A673 (cell line): ENCODE data around the gene NTF3. TPM values are rescaled to one million over a fixed set of nuclear protein-coding genes. Genes with fewer than 3 reads are reported as not detected.

Source experiments
- BruUV-seq: library from RNA; stranded (reverse); fragments of 400-500 nt; replicated peaks from 2 replicates; lab custom pipeline; 2021; lab: Mats Ljungman, UMichigan
- CTCF ChIA-PET: fragments of 300-600 bp; sonication (Branson Sonifier 250); formaldehyde crosslinking; loops from one replicate; lab custom pipeline; 2022; ENCODE audit warnings: antibody characterized with exemption; lab: Charles Lee
- POLR2A ChIA-PET: fragments of 300-600 bp; sonication (Branson Sonifier 250); formaldehyde crosslinking; loops from one replicate; lab custom pipeline; 2022; ENCODE audit warnings: antibody characterized with exemption; ENCODE audit not compliant: low non-redundant PET; lab: Charles Lee
- DNase-seq: peaks from one replicate; pipeline ENCODE4 v3.0.0-alpha.2; 2015; ENCODE audit warnings: low spot score
- H3K27ac ChIP-seq: fragments of 200-600 bp; sonication (generic); 2 replicates; pipeline ENCODE4 v1.5.1; 2016; ENCODE audit warnings: mixed run types, low read depth, mild to moderate bottlenecking, mixed read lengths, antibody characterized with exemption, low read length; ENCODE audit not compliant: poor library complexity, severe bottlenecking
- H3K27me3 ChIP-seq: fragments of 200-600 bp; sonication (generic); replicated peaks from 2 replicates; pipeline ENCODE4 v1.6.1; 2017; ENCODE audit warnings: mixed run types, low read depth, mild to moderate bottlenecking, mixed read lengths, antibody characterized with exemption, low read length; ENCODE audit not compliant: insufficient read depth, poor library complexity
- H3K36me3 ChIP-seq: fragments of 200-600 bp; sonication (generic); 2 replicates; pipeline ENCODE4 v1.6.1; 2016; ENCODE audit warnings: mixed run types, mild to moderate bottlenecking, mixed read lengths, antibody characterized with exemption, low read length; ENCODE audit not compliant: insufficient read depth, poor library complexity, severe bottlenecking
- H3K4me1 ChIP-seq: fragments of 200-600 bp; sonication (generic); 2 replicates; pipeline ENCODE4 v1.6.1; 2017; ENCODE audit warnings: mixed run types, mild to moderate bottlenecking, mixed read lengths, antibody characterized with exemption, low read length; ENCODE audit not compliant: insufficient read depth, poor library complexity, severe bottlenecking
- H3K4me3 ChIP-seq: fragments of 200-600 bp; sonication (generic); 2 replicates; pipeline ENCODE4 v1.5.1; 2016; ENCODE audit warnings: low read depth, mixed run types, mild to moderate bottlenecking, mixed read lengths, low read length; ENCODE audit not compliant: poor library complexity, severe bottlenecking
- H3K9me3 ChIP-seq: fragments of 200-600 bp; sonication (generic); 2 replicates; pipeline ENCODE4 v1.6.1; 2016; ENCODE audit warnings: mixed run types, low read depth, mild to moderate bottlenecking, mixed read lengths, antibody characterized with exemption, low read length; ENCODE audit not compliant: poor library complexity, severe bottlenecking
- CTCF ChIP-seq: fragments of 300-800, 200-600 bp; sonication (generic); conservative IDR thresholded peaks from 2 replicates; pipeline ENCODE4 v1.5.1; 2017; ENCODE audit warnings: low read depth, mild to moderate bottlenecking, antibody characterized with exemption, low read length, moderate library complexity, mixed read lengths
- EZH2 ChIP-seq: fragments of 200-600 bp; sonication (generic); IDR thresholded peaks from 2 replicates; pipeline ENCODE4 v1.6.1; 2017; ENCODE audit warnings: borderline replicate concordance, low read depth, mild to moderate bottlenecking, mixed read lengths, antibody characterized with exemption, low read length; ENCODE audit not compliant: poor library complexity, severe bottlenecking
- intact Hi-C: fragments of 100-400 bp; cut with micrococcal nuclease; formaldehyde crosslinking; loops from one replicate; pipeline ENCODE4 v1.10.0; 2022; ENCODE audit not compliant: unreplicated experiment
- total RNA-seq: library from RNA; stranded (reverse); gene quantifications from 2 replicates; pipeline ENCODE4 v1.2.3, GENCODE V29; 2021

Gene NTF3
- total RNA-seq, 1 experiment from 2014 or later: not detected

GRCh38 chr12:5509557-5509956 is 77.6 kb downstream of the NTF3 start:
- CTCF ChIA-PET: no interaction called here
- TF ChIP-seq EZH2: no peak
- Histone ChIP-seq H3K4me1 (no peaks in the 10 kb centered on the region), H3K36me3 (no peaks in the 10 kb centered on the region), H3K9me3 (no peaks in the 10 kb centered on the region), H3K27ac (no peak overlapping the region), H3K27me3 (peaks cover 30% of the 10 kb centered on the region), H3K4me3 (no peak overlapping the region)
- intact Hi-C loops: no loop called here
- no TSS peak for BruUV-seq
- DNase-seq: no peak
- POLR2A ChIA-PET: no interaction called here

GRCh38 chr12:5510251-5510805 is 78.4 kb downstream of the NTF3 start:
- no peaks in the 10 kb centered on the region for H3K4me1 ChIP-seq
- POLR2A ChIA-PET: no interaction called here
- H3K9me3 ChIP-seq: no peaks in the 10 kb centered on the region
- BruUV-seq: no TSS peak
- H3K36me3 ChIP-seq: no peaks in the 10 kb centered on the region
- H3K4me3 ChIP-seq: no peak overlapping the region
- no peak for DNase-seq
- peaks cover 30% of the 10 kb centered on the region for H3K27me3 ChIP-seq
- H3K27ac ChIP-seq: no peak overlapping the region
- intact Hi-C loops: loop anchor here (5.0 kb wide), 1 partner anchor 338 kb away; no protein-coding TSS in a partner anchor
- TF ChIP-seq CTCF (no peak), EZH2 (no peak)
- CTCF ChIA-PET: no interaction called here

- intact Hi-C loops: loop anchor here (5.0 kb wide), 1 partner anchor 339 kb away; no protein-coding TSS in a partner anchor
Observed at GRCh38 chr12:5511256-5511643, 79.3 kb downstream of the NTF3 start.

More at GRCh38 chr12:5511256-5511643, 79.3 kb downstream of the NTF3 start:
- DNase-seq: no peak
- BruUV-seq: no TSS peak
- POLR2A ChIA-PET: no interaction called here
- Histone ChIP-seq H3K36me3 (no peaks in the 10 kb centered on the region), H3K27me3 (peaks cover 30% of the 10 kb centered on the region), H3K4me3 (no peak overlapping the region), H3K27ac (no peak overlapping the region), H3K4me1 (no peaks in the 10 kb centered on the region), H3K9me3 (no peaks in the 10 kb centered on the region)
- TF ChIP-seq EZH2: no peak
- TF ChIP-seq CTCF: no peak
- CTCF ChIA-PET: interaction anchor here (1.2 kb wide), 1 partner anchor 310 kb away, joined by 5 read pairs; no protein-coding TSS in a partner anchor
